Smooth muscle cell of the pulmonary artery (primary cell): ENCODE measurements around the gene DCAF6. TPM values are rescaled to one million over a fixed set of nuclear protein-coding genes. Genes with fewer than 3 reads are reported as not detected.

Experiments used
- total RNA-seq: library from RNA; depleted of rRNA; stranded (reverse); fragments of >200 nt; gene quantifications from 2 replicates; pipeline ENCODE4 v1.2.3, GENCODE V29; 2014

DCAF6 gene
- total RNA-seq, result 57.9 and 83.9 TPM in 2 replicates

GRCh38 chr1:167936068-167936929 lies at the start of gene DCAF6:
DCAF6 (plus strand) TSS chr1:167936683; CDS start chr1:167936912, 229 bp downstream.

GRCh38 chr1:167913895-167914496 lies 22.5 kb upstream of the DCAF6 start, which contains the start of gene ADCY10:
ADCY10 (minus strand) TSS chr1:167914134; CDS start chr1:167905140, 8,994 bp downstream.

GRCh38 chr1:167936930-167937708 lies 636 bp downstream of the DCAF6 start, which contains the start of gene MPC2:
MPC2 (minus strand) TSS chr1:167937072; CDS start chr1:167935841, 1,231 bp downstream.

Other genes with a start within 250 kb of the DCAF6 start
- gene MPZL1, start 214.7 kb upstream of the DCAF6 start, total RNA-seq, result 134 and 138 TPM in 2 replicates
- gene ADCY10, start 22.5 kb upstream of the DCAF6 start, total RNA-seq, result under 0.01 and 0.03 TPM in 2 replicates
- 16.8 and 24.7 TPM in 2 replicates for gene MPC2, start 389 bp downstream of the DCAF6 start, total RNA-seq
- gene GPR161, start 200.2 kb downstream of the DCAF6 start, total RNA-seq, result 22.6 and 49.1 TPM in 2 replicates
- 26.4 and 33.0 TPM in 2 replicates for gene TIPRL, start 242.3 kb downstream of the DCAF6 start, total RNA-seq